Left colon (tissue), 2 donors: ENCODE results near the gene TET3. TPM values are rescaled to one million over a fixed set of nuclear protein-coding genes. Genes with fewer than 3 reads are reported as not detected.
A peak's percentile ranks its signal among the peaks of the same experiment; 100 is the strongest.

ENCODE experiments used
- ATAC-seq: fragments of 200-7000 bp; cut with Tn5 transposase; one replicate; pipeline ENCODE4 v1.9.1; 2020; ENCODE audit warnings: mild to moderate bottlenecking, moderate library complexity
- DNase-seq, 2 donors: peaks; one replicate each; pipeline ENCODE4 v3.0.0-alpha.2; 2020
- intact Hi-C, 2 donors: fragments of 100-400 bp; cut with DNase I in 1 of 2; cut with micrococcal nuclease in 1 of 2; formaldehyde crosslinking; loops; one replicate each; pipeline versions ENCODE4 v1.11.2 to v1.14.0; 2022; cut with DNase I, micrococcal nuclease
- total RNA-seq, 2 donors: library from RNA; stranded (reverse); fragmentation: NEBNext Ultra II Directional; extraction: Animal tissue kit (Norgen Biotek cat#: 25700); gene quantifications; one replicate each; pipeline ENCODE4 v1.2.1, GENCODE V29; 2021
- donor health status: DM: no; HTN: no; CAD: no.
- donor health status: DM: yes; HTN: yes; CAD: no.

Gene TET3
- total RNA-seq, 2 donors from 2014 or later, result 21.0 to 29.4 TPM

GRCh38 chr2:73983322-73984202, 1.1 kb upstream of the TET3 start:
- intact Hi-C loops, result loop anchor here in 1 of 2 donors (5.0 kb wide), 1 partner anchor 56 kb away; the partner anchor contains the start of gene DGUOK
- ATAC-seq, result peak; percentile 78
- peak; percentile 97 for DNase-seq

GRCh38 chr2:73984922-73985307, 205 bp downstream of the TET3 start:
- ATAC-seq (no peak), DNase-seq (peak; percentile 72 to 84)
- intact Hi-C loops, result loop anchor here in 1 of 2 donors (5.0 kb wide), 1 partner anchor 58 kb away; the partner anchor contains the start of gene DGUOK

- ATAC-seq, result no peak
- intact Hi-C loops, result no loop called here
Measured at GRCh38 chr2:73985308-73986084, 786 bp downstream of the TET3 start.

GRCh38 chr2:73986085-73986681, 1.5 kb downstream of the TET3 start:
- ATAC-seq (no peak), DNase-seq (peak in 1 of 2 donors; percentile 45)
- intact Hi-C loops, result no loop called here

More at GRCh38 chr2:73985308-73986084, 786 bp downstream of the TET3 start:
- DNase-seq, result peak in 1 of 2 donors; percentile 58

- DNase-seq (peak; percentile 63 to 71), ATAC-seq (peak; percentile 36)
- intact Hi-C loops, result no loop called here
Measured at GRCh38 chr2:73987109-73987947, 2.6 kb downstream of the TET3 start.

- no peak for ATAC-seq
- intact Hi-C loops, result no loop called here
- no peak for DNase-seq
Measured at GRCh38 chr2:73987948-73988700, 3.4 kb downstream of the TET3 start.

- no peak for DNase-seq
- intact Hi-C loops, result no loop called here
- no peak for ATAC-seq
Measured at GRCh38 chr2:73989972-73990371, 5.3 kb downstream of the TET3 start.

- intact Hi-C loops, result no loop called here
- no peak for ATAC-seq
- DNase-seq, result no peak
Measured at GRCh38 chr2:73990531-73990930, 5.8 kb downstream of the TET3 start.

- intact Hi-C loops, result no loop called here
- ATAC-seq, result no peak
- DNase-seq, result no peak
Measured at GRCh38 chr2:73992036-73992435, 7.3 kb downstream of the TET3 start.

GRCh38 chr2:73993376-73993775, 8.7 kb downstream of the TET3 start:
- DNase-seq (peak in 1 of 2 donors; percentile 8), ATAC-seq (no peak)
- intact Hi-C loops, result no loop called here

GRCh38 chr2:73993778-73994177, 9.1 kb downstream of the TET3 start:
- ATAC-seq, result no peak
- intact Hi-C loops, result no loop called here
- DNase-seq, result no peak

GRCh38 chr2:73994178-73994831, 9.6 kb downstream of the TET3 start:
- ATAC-seq, result no peak
- intact Hi-C loops, result no loop called here
- peak in 1 of 2 donors; percentile 8 for DNase-seq

- intact Hi-C loops, result no loop called here
- peak in 1 of 2 donors; percentile 10 for DNase-seq
Measured at GRCh38 chr2:73995810-73996209, 11.1 kb downstream of the TET3 start.

GRCh38 chr2:73997813-73998212, 13.1 kb downstream of the TET3 start:
- DNase-seq, result no peak
- no peak for ATAC-seq
- intact Hi-C loops, result no loop called here

More at GRCh38 chr2:73995810-73996209, 11.1 kb downstream of the TET3 start:
- ATAC-seq, result no peak

GRCh38 chr2:73998451-73998850, 13.7 kb downstream of the TET3 start:
- peak in 1 of 2 donors; percentile 1 for DNase-seq
- intact Hi-C loops, result no loop called here
- ATAC-seq, result no peak

GRCh38 chr2:73998933-73999332, 14.2 kb downstream of the TET3 start:
- no peak for ATAC-seq
- intact Hi-C loops, result no loop called here
- peak in 1 of 2 donors; percentile 6 for DNase-seq

GRCh38 chr2:73999881-74000597, 15.3 kb downstream of the TET3 start:
- peak; percentile 69 for ATAC-seq
- intact Hi-C loops, result no loop called here

More at GRCh38 chr2:73999881-74000597, 15.3 kb downstream of the TET3 start:
- DNase-seq, result peak; percentile 38 to 58
